Activated T-helper 17 cell treated with anti-CD3 and anti-CD28 coated beads, Interleukin-2, amount 50 U/mL, for 72 hours (primary cell): Measurements from ENCODE around the gene GHRHR. TPM values are rescaled to one million over a fixed set of nuclear protein-coding genes. Genes with fewer than 3 reads are reported as not detected.

Experiments
- ATAC-seq: fragments of 150-1000 bp; cut with Tn5 transposase; replicated peaks from 2 replicates; pipeline ENCODE4 v1.10.0; 2021; ENCODE audit warnings: mild to moderate bottlenecking, moderate library complexity
- H3K27ac Mint-ChIP-seq: one replicate; pipeline ENCODE4 v1.8.0; 2022; ENCODE audit warnings: mixed read lengths
- H3K27me3 Mint-ChIP-seq: one replicate; pipeline ENCODE4 v1.8.0; 2022; ENCODE audit warnings: mixed read lengths
- H3K36me3 Mint-ChIP-seq: one replicate; pipeline ENCODE4 v1.8.0; 2022; ENCODE audit warnings: low read depth, mild to moderate bottlenecking, mixed read lengths
- H3K4me1 Mint-ChIP-seq: one replicate; pipeline ENCODE4 v1.8.0; 2022; ENCODE audit warnings: mixed read lengths
- H3K4me3 Mint-ChIP-seq: one replicate; pipeline ENCODE4 v1.8.0; 2022; ENCODE audit warnings: mild to moderate bottlenecking, mixed read lengths
- H3K9me3 Mint-ChIP-seq: one replicate; pipeline ENCODE4 v1.8.0; 2022; ENCODE audit warnings: mixed read lengths
- total RNA-seq, 2 donors: library from RNA; stranded (reverse); gene quantifications; one replicate each; pipeline ENCODE4 v1.2.3, GENCODE V29; 2022

Gene GHRHR
- total RNA-seq, 2 donors from 2014 or later, result not detected

DNA sequence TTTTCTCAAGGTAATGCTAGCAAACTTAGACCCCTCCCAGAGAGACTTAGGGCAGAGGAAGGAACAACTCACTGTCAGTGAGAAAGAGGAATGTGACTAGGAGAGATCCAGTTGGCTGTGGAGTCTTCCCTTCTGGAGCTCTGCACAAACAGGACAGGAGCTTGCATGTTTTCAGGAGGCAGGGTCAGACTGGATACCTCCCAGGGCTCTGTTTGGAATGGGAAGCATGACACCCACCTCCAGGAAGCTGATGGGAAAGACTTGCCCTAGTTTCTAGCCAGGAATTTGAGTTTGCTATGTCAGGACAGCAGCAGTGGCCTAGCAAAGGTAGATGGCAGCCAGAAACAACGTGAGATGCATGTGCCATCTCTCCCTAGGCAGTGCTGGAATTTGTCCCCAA is 40.6 kb downstream of the GHRHR start:
- H3K4me3 Mint-ChIP-seq, result no peak overlapping the region
- H3K9me3 Mint-ChIP-seq, result no peaks in the 10 kb centered on the region
- H3K27me3 Mint-ChIP-seq, result peaks cover 4% of the 10 kb centered on the region
- no peak overlapping the region for H3K27ac Mint-ChIP-seq
- no peak for ATAC-seq
- peaks cover 5% of the 10 kb centered on the region for H3K4me1 Mint-ChIP-seq
- no peaks in the 10 kb centered on the region for H3K36me3 Mint-ChIP-seq

DNA sequence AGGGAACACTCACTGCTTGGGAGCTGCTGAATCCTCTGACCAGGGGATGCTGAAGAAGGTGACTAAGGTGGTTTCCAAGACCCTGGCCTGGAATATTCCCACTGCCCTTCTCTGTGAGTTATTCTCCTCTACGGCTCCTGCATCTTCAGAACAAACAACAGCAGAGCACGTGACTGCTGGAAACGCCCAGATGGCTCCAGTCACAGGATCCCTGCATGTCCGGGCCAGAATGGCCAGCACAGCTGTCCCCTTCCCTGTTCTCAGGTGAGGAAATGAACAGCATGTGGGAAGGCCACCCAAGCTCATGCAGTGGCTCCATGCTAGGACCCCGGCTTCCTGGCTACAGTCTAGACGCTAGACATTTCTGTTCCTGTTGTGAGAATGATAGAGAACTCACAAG is 43.1 kb downstream of the GHRHR start:
- no peak for ATAC-seq
- Mint-ChIP-seq H3K36me3 (no peaks in the 10 kb centered on the region), H3K4me3 (no peak overlapping the region), H3K27me3 (peaks cover 8% of the 10 kb centered on the region), H3K27ac (no peak overlapping the region), H3K4me1 (peaks cover under 1% of the 10 kb centered on the region), H3K9me3 (peaks cover 7% of the 10 kb centered on the region)

DNA sequence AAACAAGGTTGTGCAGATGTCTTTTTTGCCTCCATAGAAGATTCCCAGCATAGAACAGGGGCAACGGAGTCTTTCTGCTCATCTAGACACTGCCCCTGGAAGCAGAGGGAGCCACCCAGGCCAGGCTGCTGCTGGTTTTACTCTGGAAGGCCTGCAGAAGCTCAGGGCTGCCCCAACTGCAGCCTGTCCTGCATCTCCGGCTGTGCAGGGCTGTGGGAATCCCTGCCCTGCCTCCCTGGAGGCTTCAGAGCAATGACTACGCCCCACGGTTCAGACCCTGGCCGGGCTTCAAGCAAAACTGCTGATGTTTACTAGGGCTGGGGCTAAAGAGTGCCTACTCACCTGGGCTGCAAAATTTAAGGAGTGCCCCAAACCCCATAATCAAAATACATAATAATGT is 43.9 kb downstream of the GHRHR start:
- Mint-ChIP-seq H3K4me3 (no peak overlapping the region), H3K4me1 (no peaks in the 10 kb centered on the region), H3K27me3 (peaks cover 8% of the 10 kb centered on the region), H3K36me3 (no peaks in the 10 kb centered on the region), H3K9me3 (peaks cover 7% of the 10 kb centered on the region), H3K27ac (no peak overlapping the region)
- no peak for ATAC-seq

DNA sequence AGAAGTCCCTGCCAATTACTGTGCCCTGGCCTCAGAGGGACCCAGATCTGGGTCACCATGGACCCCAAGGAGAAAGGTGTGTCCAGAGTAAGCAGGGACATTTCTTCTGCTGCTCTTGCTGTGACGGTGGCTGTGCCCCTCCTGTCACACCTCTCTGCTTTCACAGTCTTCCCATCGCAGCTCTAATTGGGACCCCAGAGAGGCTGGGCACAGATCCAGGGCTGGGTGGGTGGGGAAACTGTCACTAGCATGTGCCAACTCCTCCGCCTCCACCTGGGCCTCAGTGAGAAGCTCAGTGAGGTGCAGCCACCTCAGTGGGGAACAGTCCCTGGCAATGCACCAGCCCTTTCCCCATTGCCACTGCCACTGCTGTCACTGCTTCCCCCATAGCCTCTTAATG is 51.1 kb downstream of the GHRHR start:
- ATAC-seq, result no peak
- Mint-ChIP-seq H3K36me3 (no peaks in the 10 kb centered on the region), H3K27ac (no peak overlapping the region), H3K4me1 (no peaks in the 10 kb centered on the region), H3K4me3 (no peak overlapping the region), H3K27me3 (peaks cover 8% of the 10 kb centered on the region), H3K9me3 (peaks cover 7% of the 10 kb centered on the region)

DNA sequence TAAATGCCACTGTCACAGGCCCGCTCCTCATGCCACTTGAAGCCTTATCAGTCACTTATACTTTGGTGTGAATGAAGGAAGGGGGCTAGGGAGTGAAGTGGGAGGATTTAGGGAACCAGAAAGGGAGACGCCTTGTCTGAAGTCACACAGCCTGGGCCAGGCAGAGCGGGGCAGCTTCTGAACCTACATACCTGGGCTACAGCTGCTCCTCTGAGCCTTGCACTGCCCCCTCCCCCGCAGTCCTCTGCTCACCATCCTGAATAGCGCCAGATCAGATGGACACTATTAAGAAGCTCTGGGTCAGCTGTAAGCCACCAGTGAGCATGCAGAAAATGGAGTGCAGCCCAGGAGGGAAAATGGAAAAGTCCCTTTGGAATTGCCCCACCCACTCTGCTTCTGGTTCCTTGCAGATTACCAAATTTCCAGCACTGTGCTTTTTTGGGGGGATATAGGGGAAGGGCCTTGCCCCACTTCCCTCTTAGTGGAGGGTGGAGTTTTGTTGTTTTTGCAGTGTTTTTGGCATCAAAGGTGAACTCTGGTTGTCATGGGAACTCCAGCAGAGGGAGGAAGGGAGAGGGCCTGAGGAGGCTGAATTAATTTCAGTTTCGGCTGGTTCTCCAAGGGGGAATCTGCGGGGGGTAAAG is 53.4 kb downstream of the GHRHR start:
- H3K4me1 Mint-ChIP-seq, result no peaks in the 10 kb centered on the region
- no peaks in the 10 kb centered on the region for H3K36me3 Mint-ChIP-seq
- no peak overlapping the region for H3K27ac Mint-ChIP-seq
- peaks cover 4% of the 10 kb centered on the region for H3K27me3 Mint-ChIP-seq
- ATAC-seq, result no peak
- no peak overlapping the region for H3K4me3 Mint-ChIP-seq
- H3K9me3 Mint-ChIP-seq, result no peaks in the 10 kb centered on the region

DNA sequence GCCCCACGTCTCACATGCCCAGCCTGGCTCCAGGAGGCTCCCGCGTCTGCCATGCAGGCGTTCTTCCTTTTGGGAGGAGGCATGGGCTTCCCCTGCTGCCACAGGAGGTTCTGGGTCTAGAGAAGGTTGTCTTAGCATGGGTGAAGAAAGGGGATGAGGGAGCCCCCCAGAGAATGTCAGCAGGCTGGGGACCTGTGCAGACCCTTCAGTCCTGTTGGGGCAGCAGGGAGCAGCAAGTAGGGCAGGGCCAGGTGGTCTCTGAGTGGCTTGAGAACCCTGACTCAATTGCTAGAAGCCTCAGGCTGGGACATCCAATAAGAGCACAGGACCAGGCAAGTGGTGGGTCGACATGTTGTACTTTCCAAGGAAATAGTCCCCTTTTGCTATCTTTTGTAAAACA is 54.0 kb downstream of the GHRHR start:
- Mint-ChIP-seq H3K9me3 (no peaks in the 10 kb centered on the region), H3K27me3 (peaks cover 4% of the 10 kb centered on the region), H3K27ac (no peak overlapping the region), H3K4me1 (no peaks in the 10 kb centered on the region), H3K4me3 (no peak overlapping the region), H3K36me3 (no peaks in the 10 kb centered on the region)
- ATAC-seq, result no peak

DNA sequence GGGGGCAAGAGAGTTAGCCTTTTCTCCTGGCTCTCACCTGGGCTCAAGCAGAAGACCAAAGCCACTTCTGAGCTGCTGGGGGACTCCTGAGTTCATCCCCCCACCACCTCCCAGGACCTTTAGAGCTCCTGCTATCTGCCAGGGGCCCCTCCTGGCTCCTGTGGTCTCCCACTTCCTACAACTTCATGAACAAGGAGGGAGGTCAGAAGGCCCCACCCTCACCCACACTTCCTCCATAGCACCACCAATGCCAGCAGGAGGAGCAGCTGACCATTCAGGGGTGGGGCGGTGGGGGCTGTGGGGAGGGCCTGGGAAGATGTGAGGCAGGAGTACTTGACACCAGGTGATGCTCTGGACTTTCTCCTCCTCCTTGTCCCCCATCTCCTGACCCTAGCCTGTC is 55.8 kb downstream of the GHRHR start:
- no peak overlapping the region for H3K4me3 Mint-ChIP-seq
- H3K27me3 Mint-ChIP-seq, result peaks cover 4% of the 10 kb centered on the region
- peak overlapping the region; percentile 16 for H3K27ac Mint-ChIP-seq
- H3K36me3 Mint-ChIP-seq, result no peaks in the 10 kb centered on the region
- no peak for ATAC-seq
- H3K9me3 Mint-ChIP-seq, result no peaks in the 10 kb centered on the region
- peaks cover 7% of the 10 kb centered on the region for H3K4me1 Mint-ChIP-seq

DNA sequence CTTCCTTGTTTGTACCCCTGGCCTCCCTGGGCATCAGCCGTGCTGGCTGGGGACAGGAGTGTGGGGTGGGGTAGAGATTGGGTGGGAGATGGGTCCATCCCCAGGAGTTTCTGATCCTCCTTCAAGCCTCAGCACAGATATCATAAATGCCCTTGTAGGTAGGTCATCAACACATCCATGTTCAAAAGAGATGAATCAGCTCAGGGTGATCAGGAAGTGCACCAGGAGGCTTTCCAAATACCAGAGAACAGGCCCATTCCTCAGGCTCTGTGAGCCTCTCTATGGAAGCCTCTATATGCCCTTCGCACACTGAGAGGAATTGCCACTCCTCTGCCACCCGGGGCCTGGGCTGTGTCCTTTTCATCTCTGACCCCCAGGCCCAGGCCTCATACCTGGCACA is 56.4 kb downstream of the GHRHR start:
- H3K27ac Mint-ChIP-seq, result peak overlapping the region; percentile 16
- peaks cover 7% of the 10 kb centered on the region for H3K4me1 Mint-ChIP-seq
- ATAC-seq, result no peak
- H3K36me3 Mint-ChIP-seq, result no peaks in the 10 kb centered on the region
- no peak overlapping the region for H3K4me3 Mint-ChIP-seq
- no peaks in the 10 kb centered on the region for H3K9me3 Mint-ChIP-seq
- peaks cover 4% of the 10 kb centered on the region for H3K27me3 Mint-ChIP-seq

DNA sequence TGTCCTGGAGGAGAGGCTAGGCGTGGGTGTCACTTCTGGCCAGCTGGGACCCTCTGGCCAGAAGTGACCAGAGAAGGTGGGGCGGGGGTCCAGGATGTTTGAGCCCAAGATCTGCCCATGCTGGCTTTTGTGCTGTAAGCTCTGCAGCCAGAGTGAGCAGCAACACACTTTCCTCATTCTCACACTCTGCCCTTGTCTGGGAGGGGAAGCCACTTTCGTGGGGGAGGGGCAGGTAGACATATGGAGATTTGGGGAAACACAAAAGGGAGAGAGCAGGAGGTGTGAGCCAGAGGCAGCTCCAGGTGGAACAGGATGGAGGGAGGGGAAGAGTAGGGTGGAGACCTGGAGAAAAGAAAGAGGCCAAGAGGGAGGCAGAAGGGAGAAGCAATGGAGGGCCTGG is 56.9 kb downstream of the GHRHR start:
- peak overlapping the region; percentile 16 for H3K27ac Mint-ChIP-seq
- no peak for ATAC-seq
- peaks cover 4% of the 10 kb centered on the region for H3K27me3 Mint-ChIP-seq
- H3K4me1 Mint-ChIP-seq, result peaks cover 7% of the 10 kb centered on the region
- no peaks in the 10 kb centered on the region for H3K9me3 Mint-ChIP-seq
- H3K4me3 Mint-ChIP-seq, result no peak overlapping the region
- H3K36me3 Mint-ChIP-seq, result no peaks in the 10 kb centered on the region

DNA sequence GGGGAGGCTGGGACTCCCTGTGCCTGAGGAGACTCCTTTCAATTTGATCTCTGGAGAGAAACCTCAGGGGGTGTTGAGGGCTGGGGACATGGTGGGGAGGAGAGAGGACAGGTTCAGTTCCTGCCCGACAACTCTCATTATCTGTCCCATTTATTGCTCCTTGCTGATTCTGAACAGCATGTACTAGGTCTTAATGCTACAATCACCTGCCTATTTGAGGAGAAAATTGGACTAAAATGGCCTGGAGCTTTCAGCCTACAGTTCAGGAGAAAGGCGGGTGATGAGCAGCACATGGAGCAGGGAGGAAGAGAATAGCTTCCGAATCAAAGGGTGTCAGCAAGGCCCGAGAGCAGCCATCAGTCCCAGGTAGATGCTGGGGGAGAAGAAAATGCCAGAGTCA is 58.4 kb downstream of the GHRHR start:
- H3K36me3 Mint-ChIP-seq, result no peaks in the 10 kb centered on the region
- peaks cover 13% of the 10 kb centered on the region for H3K4me1 Mint-ChIP-seq
- ATAC-seq, result no peak
- H3K27ac Mint-ChIP-seq, result no peak overlapping the region
- H3K9me3 Mint-ChIP-seq, result no peaks in the 10 kb centered on the region
- no peak overlapping the region for H3K4me3 Mint-ChIP-seq
- no peaks in the 10 kb centered on the region for H3K27me3 Mint-ChIP-seq

DNA sequence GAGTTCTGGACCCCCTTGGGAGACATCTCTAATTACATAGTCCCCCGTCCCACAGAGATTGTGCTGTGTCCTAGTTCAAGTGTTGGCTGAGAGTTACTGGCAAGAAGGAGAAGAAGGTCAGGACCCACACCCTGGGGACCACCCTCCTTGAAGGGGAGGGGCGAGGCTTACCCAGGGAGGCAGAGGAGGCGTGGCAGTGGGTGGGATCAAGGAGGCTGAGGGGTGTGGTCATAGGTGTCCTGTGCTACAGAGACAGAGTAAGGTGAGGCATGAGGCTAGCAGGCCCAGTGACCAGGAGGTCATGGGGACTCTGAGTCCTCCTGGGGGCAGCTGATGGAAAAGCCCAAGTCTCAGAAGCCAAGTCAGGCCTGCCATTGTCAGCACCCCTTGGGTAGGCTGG is 59.0 kb downstream of the GHRHR start:
- ATAC-seq, result no peak
- Mint-ChIP-seq H3K27me3 (no peaks in the 10 kb centered on the region), H3K4me1 (peaks cover 13% of the 10 kb centered on the region), H3K36me3 (no peaks in the 10 kb centered on the region), H3K27ac (no peak overlapping the region), H3K4me3 (no peak overlapping the region), H3K9me3 (no peaks in the 10 kb centered on the region)

DNA sequence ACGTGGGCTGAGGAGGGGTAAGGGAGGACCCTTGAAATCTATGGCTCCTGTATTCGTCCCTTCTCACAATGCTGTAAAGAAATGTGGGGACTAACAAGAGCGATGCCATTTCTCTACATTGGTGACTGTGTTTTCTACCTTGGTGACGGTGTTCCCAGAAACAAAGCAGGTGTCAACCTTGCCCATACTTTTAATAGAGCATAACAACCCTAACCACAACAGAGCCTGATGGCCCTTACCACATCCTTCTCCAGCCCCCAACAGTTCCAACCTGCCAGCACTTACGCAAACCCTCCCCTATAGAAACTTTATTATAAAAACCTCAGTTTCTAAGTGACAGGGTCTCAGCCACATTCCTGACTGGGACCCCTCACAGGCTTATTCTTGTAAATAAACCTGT is 60.1 kb downstream of the GHRHR start:
- ATAC-seq, result peak; percentile 80
- Mint-ChIP-seq H3K27me3 (no peaks in the 10 kb centered on the region), H3K27ac (peak overlapping the region; percentile 44), H3K4me3 (peak overlapping the region; percentile 4), H3K4me1 (peaks cover 13% of the 10 kb centered on the region), H3K9me3 (no peaks in the 10 kb centered on the region), H3K36me3 (no peaks in the 10 kb centered on the region)

DNA sequence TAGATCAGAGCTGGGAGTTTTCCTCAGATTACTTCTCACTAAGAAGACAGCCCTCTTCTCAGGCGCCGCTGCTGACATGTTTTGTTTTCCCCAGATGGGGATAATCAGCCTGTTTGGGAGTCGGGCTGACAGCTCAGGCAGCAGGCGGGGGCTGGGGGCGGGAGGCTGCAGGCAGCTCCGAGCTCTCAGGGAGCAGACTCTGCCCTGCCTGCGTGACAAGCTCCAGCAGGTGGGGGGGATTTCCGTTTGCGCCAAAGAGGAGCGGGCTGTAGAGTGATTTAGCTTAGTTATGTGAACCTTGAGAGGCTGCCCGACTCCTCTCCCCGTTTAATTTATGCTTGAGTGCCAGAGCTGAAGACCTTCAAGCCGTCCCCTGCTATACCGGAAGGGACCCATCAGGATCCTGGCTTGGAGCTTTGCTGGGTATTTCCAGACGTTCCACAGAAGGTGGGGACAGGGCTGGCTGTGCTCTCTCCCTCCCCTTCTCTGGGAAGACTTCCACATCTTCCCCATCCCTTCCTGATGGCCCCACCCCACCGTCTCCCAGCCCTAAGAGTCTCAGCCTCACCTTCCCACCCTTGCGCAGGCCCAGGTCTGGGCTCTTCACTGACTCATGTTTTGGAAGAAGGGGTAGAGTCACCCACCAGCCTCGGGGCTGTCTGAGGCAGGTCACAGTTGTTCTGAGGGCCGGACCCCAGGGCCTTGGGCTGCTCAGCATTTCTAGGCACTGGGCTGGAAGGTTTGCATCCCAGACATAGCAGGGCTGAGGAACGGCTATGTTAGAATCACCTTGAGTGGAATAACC is 63.6 kb downstream of the GHRHR start:
- H3K4me3 Mint-ChIP-seq, result no peak overlapping the region
- H3K27ac Mint-ChIP-seq, result no peak overlapping the region
- no peaks in the 10 kb centered on the region for H3K36me3 Mint-ChIP-seq
- peaks cover 13% of the 10 kb centered on the region for H3K4me1 Mint-ChIP-seq
- no peak for ATAC-seq
- no peaks in the 10 kb centered on the region for H3K27me3 Mint-ChIP-seq
- H3K9me3 Mint-ChIP-seq, result no peaks in the 10 kb centered on the region

DNA sequence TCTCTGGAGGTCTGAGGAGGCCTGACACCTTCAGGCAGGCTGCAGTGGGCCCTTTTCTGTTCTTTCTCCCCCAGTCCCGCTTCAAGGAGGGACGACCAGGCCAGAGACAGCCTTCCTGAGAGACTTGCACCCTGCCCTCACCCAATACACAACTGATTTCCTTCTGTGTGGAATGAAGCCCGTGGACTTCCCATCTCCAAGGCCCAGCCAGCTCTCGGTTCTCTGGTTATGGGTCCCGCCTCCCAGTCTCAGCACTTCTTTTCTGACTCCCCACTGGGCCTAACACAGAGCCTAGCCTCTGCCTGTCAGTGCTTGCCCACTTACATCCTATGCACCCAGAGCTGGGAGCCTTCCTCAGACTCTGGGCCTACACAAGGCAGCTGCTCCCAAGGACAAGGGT is 64.3 kb downstream of the GHRHR start:
- Mint-ChIP-seq H3K4me3 (no peak overlapping the region), H3K4me1 (peaks cover 13% of the 10 kb centered on the region), H3K27me3 (no peaks in the 10 kb centered on the region), H3K27ac (no peak overlapping the region), H3K9me3 (no peaks in the 10 kb centered on the region), H3K36me3 (no peaks in the 10 kb centered on the region)
- no peak for ATAC-seq

DNA sequence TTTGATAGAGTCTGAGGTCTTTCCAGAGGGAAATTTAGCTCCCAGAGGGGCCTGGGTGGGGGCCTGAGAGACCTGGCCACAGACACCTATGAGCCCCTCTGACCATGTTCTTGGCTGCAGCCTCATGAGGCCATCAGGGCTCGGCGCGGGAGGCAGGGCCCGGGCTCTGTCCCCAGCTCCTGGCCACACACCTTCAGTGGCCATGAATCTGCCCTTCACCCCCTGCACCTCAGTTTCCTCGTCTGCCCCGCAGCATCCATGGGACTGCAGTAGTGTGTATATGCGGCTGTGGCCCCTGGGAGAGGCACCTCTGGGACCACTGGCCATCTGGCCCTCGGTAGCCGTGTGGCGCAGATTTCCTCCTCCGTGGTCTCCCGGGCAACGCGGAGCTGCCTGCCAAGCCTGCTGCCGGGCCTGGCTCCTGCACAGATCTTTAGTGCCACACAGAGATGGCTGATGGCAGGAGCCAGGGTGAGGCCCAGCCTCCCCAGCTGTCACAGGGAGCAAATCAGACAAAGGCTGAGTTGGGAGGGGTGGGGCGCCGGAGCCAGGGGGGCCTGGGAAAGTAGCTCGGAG is 64.8 kb downstream of the GHRHR start:
- H3K27ac Mint-ChIP-seq, result no peak overlapping the region
- no peaks in the 10 kb centered on the region for H3K27me3 Mint-ChIP-seq
- ATAC-seq, result no peak
- H3K9me3 Mint-ChIP-seq, result no peaks in the 10 kb centered on the region
- peaks cover 10% of the 10 kb centered on the region for H3K4me1 Mint-ChIP-seq
- H3K36me3 Mint-ChIP-seq, result no peaks in the 10 kb centered on the region
- H3K4me3 Mint-ChIP-seq, result no peak overlapping the region
